DOHH2 (cell line): ENCODE results near the gene TMTC2.

Source experiments
- EZH2phosphoT487 ChIP-seq: fragments of 200-600 bp; sonication (generic); IDR thresholded peaks from 2 replicates; pipeline ENCODE4 v1.6.1; 2017; ENCODE audit warnings: borderline replicate concordance, mild to moderate bottlenecking, antibody characterized with exemption, low read length, moderate library complexity, mixed read lengths
- TF ChIP-seq, protein P1 (sequence below): fragments of 200-600 bp; sonication (generic); IDR thresholded peaks from one replicate; pipeline ENCODE4 v1.5.1; 2014; ENCODE audit warnings: antibody characterized with exemption, mild to moderate bottlenecking, low read depth, low read length; ENCODE audit not compliant: poor library complexity, severe bottlenecking

- no peak for TF ChIP-seq EZH2phosphoT487
- TF ChIP-seq, protein P1, sequence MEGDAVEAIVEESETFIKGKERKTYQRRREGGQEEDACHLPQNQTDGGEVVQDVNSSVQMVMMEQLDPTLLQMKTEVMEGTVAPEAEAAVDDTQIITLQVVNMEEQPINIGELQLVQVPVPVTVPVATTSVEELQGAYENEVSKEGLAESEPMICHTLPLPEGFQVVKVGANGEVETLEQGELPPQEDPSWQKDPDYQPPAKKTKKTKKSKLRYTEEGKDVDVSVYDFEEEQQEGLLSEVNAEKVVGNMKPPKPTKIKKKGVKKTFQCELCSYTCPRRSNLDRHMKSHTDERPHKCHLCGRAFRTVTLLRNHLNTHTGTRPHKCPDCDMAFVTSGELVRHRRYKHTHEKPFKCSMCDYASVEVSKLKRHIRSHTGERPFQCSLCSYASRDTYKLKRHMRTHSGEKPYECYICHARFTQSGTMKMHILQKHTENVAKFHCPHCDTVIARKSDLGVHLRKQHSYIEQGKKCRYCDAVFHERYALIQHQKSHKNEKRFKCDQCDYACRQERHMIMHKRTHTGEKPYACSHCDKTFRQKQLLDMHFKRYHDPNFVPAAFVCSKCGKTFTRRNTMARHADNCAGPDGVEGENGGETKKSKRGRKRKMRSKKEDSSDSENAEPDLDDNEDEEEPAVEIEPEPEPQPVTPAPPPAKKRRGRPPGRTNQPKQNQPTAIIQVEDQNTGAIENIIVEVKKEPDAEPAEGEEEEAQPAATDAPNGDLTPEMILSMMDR: no peak
Observed at GRCh38 chr12:82754856-82755255, 68.2 kb downstream of the TMTC2 start.
